Right renal pelvis (tissue), 4 donors: Measurements from ENCODE around the gene SERINC2. TPM values are rescaled to one million over a fixed set of nuclear protein-coding genes. Genes with fewer than 3 reads are reported as not detected.
"Not testable (repeated sequence)": the region's sequence is repeated elsewhere in the genome, so short reads cannot be mapped to it uniquely, and the experiment has no call there.

Experiments used
- DNase-seq, 4 donors: peaks; one replicate each; pipeline ENCODE4 v3.0.0-alpha.2; 2013; ENCODE audit warnings: low read depth in 4 of 4, low spot score in 3 of 4, missing footprints in 1 of 4
- polyA plus RNA-seq, 4 donors: library from polyadenylated mRNA; unstranded; fragments of 120-200 nt; gene quantifications; one replicate each; pipeline ENCODE4 v1.2.1, GENCODE V29; 2013; ENCODE audit not compliant: insufficient read length in 4 of 4

The SERINC2 gene
- polyA plus RNA-seq, 4 donors = 41.4 to 55.6 (median 44.2) TPM

DNA sequence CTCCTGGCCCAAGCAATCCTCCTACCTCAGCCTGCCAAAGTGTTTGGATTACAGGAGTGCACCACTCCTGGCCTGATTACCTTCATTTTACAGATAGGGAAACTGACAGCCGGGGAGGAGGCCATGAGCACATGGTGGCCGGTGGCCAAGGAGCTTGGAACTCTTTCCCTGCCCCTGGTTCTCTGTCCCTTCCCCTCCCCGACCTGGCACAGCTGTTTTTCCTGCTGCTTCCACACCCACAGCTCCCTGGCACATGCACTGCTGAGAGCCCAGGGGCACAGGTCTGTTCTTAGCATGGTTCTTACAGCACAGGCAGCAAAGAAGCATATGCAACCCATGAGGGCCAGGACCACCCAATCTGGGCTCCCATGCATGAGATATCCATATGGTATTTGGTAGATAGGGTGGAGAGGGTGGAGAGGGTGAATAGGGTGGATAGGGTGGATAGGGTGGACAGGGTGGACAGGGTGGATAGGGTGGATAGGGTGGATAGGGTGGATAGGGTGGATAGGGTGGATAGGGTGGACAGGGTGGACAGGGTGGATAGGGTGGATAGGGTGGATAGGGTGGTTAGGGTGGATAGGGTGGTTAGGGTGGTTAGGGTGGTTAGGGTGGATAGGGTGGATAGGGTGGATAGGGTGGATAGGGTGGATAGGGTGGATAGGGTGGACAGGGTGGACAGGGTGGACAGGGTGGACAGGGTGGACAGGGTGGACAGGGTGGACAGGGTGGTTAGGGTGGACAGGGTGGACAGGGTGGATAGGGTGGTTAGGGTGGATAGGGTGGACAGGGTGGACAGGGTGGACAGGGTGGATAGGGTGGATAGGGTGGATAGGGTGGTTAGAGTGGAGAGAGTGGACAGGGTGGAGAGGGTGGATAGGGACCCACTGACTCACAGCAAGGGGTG lies 18.6 kb downstream of the SERINC2 start:
- DNase-seq = not testable (repeated sequence)

GRCh38 chr1:31432592-31433395 lies 19.8 kb downstream of the SERINC2 start:
- DNase-seq = no peak

GRCh38 chr1:31433396-31433930 lies 20.4 kb downstream of the SERINC2 start:
- DNase-seq = no peak

- DNase-seq = no peak
Measured at GRCh38 chr1:31434101-31434871, 21.3 kb downstream of the SERINC2 start.

- DNase-seq = no peak
Measured at GRCh38 chr1:31434979-31435378, 22.0 kb downstream of the SERINC2 start.

GRCh38 chr1:31435471-31436409 lies 22.7 kb downstream of the SERINC2 start:
- DNase-seq = no peak

DNA sequence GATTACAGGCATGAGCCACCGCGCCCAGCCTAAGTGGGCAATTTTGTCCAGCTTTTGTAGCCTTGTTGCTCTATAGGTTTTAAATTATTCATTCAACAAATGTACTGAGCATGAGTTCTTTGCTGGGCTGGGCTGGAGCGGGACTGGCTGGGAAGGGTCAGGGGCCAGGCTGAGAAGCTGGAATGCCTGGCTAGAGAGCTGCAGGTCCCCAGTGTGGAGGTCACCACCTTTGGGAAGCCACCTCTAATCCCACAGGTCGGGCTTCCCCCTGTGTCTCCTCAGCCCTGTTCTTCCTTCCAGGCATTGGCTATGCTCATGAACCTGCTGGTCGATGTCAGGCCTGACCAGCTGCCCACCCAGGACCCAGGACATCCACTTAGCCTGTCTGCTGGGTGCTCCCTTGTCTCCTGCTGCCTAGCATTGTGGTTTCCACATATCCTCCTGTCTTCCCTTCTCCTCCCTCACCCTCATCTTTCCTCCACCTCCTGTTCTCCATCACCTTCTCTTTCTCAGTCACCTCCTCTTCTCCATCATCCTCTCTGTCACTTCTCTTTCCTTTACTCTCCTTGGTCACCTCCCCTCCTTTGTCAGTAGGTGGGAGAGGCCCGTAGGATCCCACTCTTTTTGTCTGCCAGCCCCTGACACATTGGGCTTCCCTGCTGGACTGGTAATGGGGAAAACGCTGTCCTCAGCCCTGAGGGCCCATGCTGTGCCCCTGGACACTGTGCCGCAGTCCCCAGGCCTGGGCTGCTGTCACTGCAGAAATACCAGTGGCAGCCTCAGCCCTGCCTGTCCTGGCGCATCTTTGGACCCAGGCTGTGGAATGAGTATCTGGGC lies 23.8 kb downstream of the SERINC2 start:
- DNase-seq = no peak

DNA sequence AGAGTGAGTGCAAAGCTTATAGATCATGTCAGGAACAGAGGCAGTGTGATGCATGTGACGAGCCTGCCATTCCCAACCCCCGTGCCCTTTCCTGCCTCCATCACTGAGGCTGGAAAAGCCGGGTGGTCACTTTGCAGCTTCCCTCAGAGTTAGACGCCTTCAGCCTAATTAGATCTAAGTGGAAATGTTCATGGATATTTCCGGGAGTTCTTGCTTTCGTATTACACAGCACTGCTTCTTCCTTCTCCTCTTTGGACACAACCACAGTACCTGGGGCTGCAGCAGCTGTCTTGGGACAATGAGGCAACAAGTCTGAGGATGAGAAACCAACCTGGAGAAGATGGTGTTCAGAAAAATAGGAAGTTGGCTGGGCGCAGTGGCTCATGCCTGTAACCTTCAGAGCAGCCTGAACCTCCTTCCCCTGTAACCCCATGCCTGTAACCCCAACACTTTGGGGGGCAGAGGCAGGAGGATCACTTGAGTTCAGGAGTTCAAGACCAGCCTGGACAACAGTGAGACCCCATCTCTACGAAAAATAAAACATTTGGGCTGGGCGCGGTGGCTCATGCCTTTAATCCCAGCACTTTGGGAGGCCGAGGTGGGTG lies 24.5 kb downstream of the SERINC2 start:
- DNase-seq = no peak

- no peak for DNase-seq
Measured at GRCh38 chr1:31439276-31439675, 26.3 kb downstream of the SERINC2 start.

DNA sequence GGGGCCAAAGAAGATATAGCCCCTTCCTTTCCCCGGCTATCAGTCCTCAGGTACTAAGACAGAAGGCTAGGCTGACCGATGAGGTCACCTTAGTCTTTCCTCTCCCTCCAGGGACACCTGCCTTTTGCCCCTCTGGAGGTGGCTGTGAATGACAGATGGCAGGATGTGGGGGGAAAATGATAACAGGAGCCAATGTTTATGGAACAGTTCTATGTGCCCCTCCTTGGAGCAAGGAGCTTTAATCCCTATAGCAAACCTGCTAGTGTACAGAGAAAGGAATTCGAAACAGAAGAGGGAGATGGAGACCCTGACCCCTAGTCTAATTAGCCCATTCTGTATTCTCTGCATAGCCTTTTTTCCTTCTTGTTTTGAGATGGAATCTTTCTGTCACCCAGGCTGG lies 28.1 kb downstream of the SERINC2 start:
- DNase-seq = no peak

DNA sequence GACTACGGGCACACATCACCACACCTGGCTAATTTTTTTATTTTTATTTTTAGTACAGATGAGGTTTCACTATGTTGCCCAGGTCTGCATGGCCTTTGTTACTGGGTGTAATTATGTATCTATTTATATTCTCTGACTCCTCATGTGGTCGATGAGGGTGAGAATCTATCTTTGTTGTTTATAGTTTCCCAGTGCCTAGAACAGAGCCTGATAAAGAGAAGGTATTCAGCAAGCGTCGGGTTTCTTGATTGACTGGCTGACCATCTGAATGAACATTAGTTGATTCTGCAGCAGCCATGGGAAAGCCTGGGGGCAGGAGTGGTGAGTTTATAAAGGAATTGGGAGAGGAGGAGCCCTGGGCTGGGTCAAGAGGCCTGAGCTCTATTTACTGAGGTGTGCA lies 28.5 kb downstream of the SERINC2 start:
- DNase-seq = no peak

DNA sequence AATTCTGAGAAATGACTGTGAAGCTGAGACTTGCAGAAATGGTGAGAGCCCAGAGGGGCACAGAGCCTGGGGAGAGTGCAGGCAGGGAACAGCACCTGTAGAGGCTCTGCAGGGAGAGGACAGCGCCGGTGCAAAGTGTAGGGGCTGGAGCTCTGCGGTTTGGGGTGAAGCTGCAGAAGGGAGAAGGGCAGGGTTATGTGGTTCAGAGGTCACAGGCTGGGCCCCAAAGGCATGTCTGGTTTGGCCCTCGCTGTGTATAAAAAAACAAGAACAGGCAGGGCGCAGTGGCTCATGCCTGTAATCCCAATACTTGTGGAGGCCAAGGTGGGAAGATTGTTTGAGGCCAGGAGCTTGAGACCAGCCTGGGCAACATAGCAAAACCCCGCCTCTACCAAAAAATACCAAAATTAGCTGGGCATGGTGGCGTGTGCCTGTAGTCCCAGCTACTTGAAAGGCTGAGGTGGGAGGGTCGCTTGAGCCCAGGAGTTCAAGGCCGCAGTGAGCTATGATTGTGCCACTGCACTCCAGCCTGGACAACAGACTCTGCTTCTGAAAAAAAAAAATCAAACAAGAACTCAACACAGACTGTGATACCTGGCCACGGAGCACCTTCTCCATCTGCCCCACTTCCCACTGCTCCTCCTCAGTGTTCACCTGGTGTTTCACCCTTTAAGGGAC lies 29.1 kb downstream of the SERINC2 start:
- no peak for DNase-seq

DNA sequence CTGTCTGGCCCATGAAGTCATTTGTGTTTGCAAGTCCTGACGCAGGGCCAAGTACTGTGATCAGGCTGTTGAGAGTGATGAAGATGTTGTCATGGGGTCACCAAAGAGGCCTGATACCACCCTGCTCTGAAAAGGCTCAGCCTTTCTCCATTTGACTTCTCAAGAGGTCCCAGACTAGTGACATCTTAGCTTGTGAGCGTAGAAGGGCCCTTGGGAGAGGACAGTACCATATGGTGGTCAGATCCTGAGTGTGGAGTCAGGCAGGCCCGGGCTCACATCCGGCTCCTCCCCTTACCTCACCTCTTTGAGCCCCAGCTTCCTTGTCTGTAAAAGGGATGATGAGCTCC lies 29.6 kb downstream of the SERINC2 start:
- no peak for DNase-seq

DNA sequence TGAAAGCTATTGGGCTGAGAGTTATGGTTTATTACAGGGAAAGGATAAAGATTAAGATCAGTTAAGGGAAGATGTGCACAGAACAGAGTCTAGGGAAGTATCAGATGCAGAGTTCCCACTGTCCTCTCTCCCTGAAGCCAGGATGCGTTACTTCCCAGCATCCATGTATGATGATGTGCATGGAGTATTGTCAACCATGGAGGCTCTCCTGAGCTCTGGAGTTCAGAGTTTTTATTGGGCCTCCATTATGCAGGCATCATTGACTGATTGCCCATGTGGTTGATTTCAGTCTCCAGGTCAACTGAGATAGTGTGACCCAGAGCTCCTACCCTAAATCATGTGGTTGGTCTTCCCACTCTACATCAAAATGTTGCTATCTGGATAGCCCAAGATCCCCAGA lies 30.7 kb downstream of the SERINC2 start:
- no peak for DNase-seq

GRCh38 chr1:31444725-31445448 lies 31.9 kb downstream of the SERINC2 start:
- no peak for DNase-seq

- DNase-seq = no peak
Measured at GRCh38 chr1:31445951-31446350, 32.9 kb downstream of the SERINC2 start.

- DNase-seq = no peak
Measured at GRCh38 chr1:31447210-31447609, 34.2 kb downstream of the SERINC2 start.
